Gastrocnemius medialis (tissue), 4 donors: ENCODE results near the gene SLC38A8.

Experiments used
- POLR2A ChIP-seq, 2 donors: fragments of 450-650 bp; IDR thresholded peaks; one replicate each; pipeline ENCODE4 v1.6.1; 2017; ENCODE audit warnings: antibody characterized with exemption in 2 of 2, mild to moderate bottlenecking in 2 of 2, moderate library complexity in 2 of 2
- TF ChIP-seq, protein P1 (sequence below), 5 experiments: fragments of 450-650 bp in 3 of 5; fragments of 200-600 bp in 2 of 5; sonication (generic) in 2 of 5; IDR thresholded peaks in 4 of 5; conservative IDR thresholded peaks in 1 of 5; 1 replicate in 4 of 5; 2 replicates in 1 of 5; pipeline ENCODE4 v1.5.1; 2016 to 2019; ENCODE audit warnings: antibody characterized with exemption in 5 of 5, mild to moderate bottlenecking in 3 of 5, moderate library complexity in 3 of 5

DNA sequence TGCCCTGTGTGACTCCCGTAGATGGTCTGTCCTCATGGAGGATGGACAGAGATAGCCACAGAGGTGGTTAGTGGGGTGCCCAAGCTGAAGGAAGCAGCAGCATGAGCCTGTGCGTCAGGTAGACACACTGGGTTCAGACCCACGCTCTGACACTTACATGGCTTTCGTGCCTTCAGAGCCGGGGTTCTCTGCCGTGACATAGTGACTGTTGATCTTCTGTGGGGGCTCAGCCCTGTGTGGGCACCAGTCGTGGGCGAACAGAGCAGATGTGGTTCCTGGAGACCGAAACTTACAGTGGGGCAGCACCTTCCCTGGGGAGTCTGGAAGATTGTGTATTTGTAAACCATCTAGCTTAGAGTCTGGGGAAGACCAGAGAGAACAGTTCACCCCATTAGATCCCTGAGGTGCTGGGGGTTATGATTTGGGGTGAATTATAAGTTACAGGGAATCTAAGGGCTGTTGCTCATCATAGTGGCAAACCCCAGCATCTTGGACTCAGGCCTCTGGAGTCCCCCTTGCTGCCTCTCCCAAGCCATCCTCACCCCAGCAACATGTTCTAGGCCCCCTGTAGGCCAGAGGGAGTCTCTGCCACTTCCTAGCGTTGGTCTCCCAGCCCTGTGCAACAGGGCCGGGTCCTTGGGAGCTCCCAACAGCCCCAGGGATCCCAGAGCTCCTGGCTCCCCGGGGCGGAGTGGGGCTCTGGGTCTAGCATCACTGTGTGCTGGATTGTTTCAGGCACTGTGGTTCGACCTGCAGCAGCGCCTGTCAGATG, 45.9 kb downstream of the SLC38A8 start:
- TF ChIP-seq POLR2A (IDR thresholded peaks at IDR 0.05), result no peak
- TF ChIP-seq, protein P1, sequence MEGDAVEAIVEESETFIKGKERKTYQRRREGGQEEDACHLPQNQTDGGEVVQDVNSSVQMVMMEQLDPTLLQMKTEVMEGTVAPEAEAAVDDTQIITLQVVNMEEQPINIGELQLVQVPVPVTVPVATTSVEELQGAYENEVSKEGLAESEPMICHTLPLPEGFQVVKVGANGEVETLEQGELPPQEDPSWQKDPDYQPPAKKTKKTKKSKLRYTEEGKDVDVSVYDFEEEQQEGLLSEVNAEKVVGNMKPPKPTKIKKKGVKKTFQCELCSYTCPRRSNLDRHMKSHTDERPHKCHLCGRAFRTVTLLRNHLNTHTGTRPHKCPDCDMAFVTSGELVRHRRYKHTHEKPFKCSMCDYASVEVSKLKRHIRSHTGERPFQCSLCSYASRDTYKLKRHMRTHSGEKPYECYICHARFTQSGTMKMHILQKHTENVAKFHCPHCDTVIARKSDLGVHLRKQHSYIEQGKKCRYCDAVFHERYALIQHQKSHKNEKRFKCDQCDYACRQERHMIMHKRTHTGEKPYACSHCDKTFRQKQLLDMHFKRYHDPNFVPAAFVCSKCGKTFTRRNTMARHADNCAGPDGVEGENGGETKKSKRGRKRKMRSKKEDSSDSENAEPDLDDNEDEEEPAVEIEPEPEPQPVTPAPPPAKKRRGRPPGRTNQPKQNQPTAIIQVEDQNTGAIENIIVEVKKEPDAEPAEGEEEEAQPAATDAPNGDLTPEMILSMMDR (IDR thresholded peaks at IDR 0.05 in 4 of 5, conservative IDR thresholded peaks at IDR 0.05 in 1 of 5), result no peak
